Measurements from ENCODE around the gene ZNF311. TPM values are rescaled to one million over a fixed set of nuclear protein-coding genes. Genes with fewer than 3 reads are reported as not detected.

The ZNF311 gene
- total RNA-seq, 2 experiments from 2014 or later, result 0.31 to 0.43 TPM

DNA sequence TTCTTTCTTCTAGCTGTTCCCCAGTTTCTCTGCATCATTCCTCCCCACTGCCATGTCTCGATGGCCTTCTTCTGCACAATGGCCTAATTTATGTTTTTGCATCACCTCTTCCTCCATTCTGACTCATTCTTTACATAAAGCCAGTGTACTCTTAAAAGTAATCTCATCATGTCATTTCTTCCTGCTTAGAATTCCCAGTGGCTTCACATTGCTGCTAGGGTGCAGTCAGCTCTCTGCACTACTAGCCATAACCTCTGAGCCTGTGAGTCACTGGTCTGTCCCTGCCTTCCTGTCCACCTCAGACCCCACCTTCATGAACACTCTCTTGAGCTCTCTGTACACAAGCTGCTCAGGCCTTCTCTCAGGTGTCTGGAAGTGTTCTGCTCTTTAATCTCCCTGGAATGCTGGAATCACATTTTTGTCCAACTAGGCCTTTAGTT lies 57.3 kb downstream of the ZNF311 start:
- intact Hi-C loops (cut with micrococcal nuclease), result no loop called here
- Mint-ChIP-seq H3K4me1 (ENCODE audit: low read depth) (peaks cover 14% of the 10 kb centered on the region), H3K4me3 (no peak overlapping the region), H3K27me3 (peaks cover 2% of the 10 kb centered on the region), H3K36me3 (ENCODE audit: low read depth) (peaks cover 4% of the 10 kb centered on the region), H3K27ac (no peak overlapping the region), H3K9me3 (no peaks in the 10 kb centered on the region)
- ChIA-PET POLR2A (interaction anchor here (1.1 kb wide), 1 partner anchor 64 kb away, joined by 3 read pairs; no protein-coding TSS in a partner anchor), CTCF (no interaction called here)
- TF ChIP-seq, protein P1, sequence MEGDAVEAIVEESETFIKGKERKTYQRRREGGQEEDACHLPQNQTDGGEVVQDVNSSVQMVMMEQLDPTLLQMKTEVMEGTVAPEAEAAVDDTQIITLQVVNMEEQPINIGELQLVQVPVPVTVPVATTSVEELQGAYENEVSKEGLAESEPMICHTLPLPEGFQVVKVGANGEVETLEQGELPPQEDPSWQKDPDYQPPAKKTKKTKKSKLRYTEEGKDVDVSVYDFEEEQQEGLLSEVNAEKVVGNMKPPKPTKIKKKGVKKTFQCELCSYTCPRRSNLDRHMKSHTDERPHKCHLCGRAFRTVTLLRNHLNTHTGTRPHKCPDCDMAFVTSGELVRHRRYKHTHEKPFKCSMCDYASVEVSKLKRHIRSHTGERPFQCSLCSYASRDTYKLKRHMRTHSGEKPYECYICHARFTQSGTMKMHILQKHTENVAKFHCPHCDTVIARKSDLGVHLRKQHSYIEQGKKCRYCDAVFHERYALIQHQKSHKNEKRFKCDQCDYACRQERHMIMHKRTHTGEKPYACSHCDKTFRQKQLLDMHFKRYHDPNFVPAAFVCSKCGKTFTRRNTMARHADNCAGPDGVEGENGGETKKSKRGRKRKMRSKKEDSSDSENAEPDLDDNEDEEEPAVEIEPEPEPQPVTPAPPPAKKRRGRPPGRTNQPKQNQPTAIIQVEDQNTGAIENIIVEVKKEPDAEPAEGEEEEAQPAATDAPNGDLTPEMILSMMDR (IDR thresholded peaks at IDR 0.05), result no peak
- ATAC-seq (no peak), DNase-seq (no peak)

DNA sequence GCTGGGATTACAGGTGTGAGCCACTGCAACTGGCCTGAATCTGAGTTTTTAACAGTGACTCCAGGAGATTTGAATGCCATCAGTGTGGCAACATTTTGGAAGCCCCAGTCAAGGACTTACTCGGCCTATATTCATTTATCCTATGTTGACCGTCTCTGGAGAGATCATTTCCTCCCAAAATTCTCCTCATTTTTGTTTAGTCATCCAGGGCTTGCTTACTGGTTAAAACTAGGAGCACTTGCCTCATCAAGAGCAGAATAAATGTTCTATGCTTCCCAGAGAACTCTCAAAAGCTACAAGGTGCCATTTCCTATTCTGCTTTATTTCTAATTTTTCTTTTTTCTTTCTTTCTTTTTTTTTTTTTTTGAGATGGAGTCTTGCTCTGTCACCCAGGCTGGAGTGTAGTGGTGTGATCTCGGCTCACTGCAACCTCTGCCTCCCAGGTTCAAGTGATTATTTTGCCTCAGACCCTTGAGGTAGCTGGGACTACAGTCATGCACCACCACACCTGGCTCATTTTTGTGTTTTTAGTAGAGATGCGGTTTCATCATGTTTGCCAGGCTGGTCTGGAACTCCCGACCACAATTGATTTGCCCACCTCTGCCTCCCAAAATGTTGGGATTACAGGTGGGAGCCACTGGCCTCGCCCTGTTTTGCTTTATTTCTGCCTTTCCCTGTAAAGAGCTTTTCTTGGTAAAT lies 57.9 kb downstream of the ZNF311 start:
- no peaks in the 10 kb centered on the region for H3K9me3 Mint-ChIP-seq
- H3K4me1 Mint-ChIP-seq (ENCODE audit: low read depth), result peaks cover 17% of the 10 kb centered on the region
- ATAC-seq, result no peak
- CTCF ChIA-PET, result interaction anchor here (1.8 kb wide), 1 partner anchor 110 kb away, joined by 6 read pairs; no protein-coding TSS in a partner anchor
- no peak for DNase-seq
- POLR2A ChIA-PET, result interaction anchor here (1.1 kb wide), 1 partner anchor 63 kb away, joined by 3 read pairs; no protein-coding TSS in a partner anchor
- intact Hi-C loops (cut with micrococcal nuclease), result no loop called here
- H3K36me3 Mint-ChIP-seq (ENCODE audit: low read depth), result peaks cover 4% of the 10 kb centered on the region
- no peak overlapping the region for H3K4me3 Mint-ChIP-seq
- TF ChIP-seq, protein P1 (IDR thresholded peaks at IDR 0.05), result no peak
- no peak overlapping the region for H3K27ac Mint-ChIP-seq
- H3K27me3 Mint-ChIP-seq, result peaks cover 2% of the 10 kb centered on the region

DNA sequence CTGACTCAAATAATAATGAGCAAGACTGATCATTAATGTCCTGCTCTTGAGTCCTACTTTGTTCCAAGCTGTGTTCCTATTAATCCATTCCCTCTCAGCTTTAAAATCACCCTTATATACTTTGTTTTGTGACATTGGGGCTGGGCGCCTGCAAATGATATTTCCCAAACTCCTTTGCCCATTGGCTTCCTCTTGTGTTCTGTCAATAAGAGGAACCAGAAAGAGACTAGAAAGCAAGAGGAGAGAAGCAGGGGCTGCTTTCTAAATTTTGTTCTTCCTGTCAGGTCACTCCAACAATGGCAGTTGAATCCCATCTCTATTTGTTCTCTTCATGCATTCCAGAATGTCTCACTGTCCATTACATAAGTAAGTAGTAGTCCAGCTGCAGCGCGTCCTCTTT lies 59.8 kb downstream of the ZNF311 start:
- CTCF ChIA-PET, result interaction anchor here (1.8 kb wide), 1 partner anchor 108 kb away, joined by 6 read pairs; no protein-coding TSS in a partner anchor
- DNase-seq (no peak), ATAC-seq (no peak)
- no peak overlapping the region for H3K27ac Mint-ChIP-seq
- H3K9me3 Mint-ChIP-seq, result no peaks in the 10 kb centered on the region
- TF ChIP-seq, protein P1 (IDR thresholded peaks at IDR 0.05), result no peak
- POLR2A ChIA-PET, result interaction anchor here (1.0 kb wide), 1 partner anchor 20 kb away, joined by 3 read pairs; no protein-coding TSS in a partner anchor
- intact Hi-C loops (cut with micrococcal nuclease), result no loop called here
- H3K4me1 Mint-ChIP-seq (ENCODE audit: low read depth), result peaks cover 29% of the 10 kb centered on the region
- no peak overlapping the region for H3K4me3 Mint-ChIP-seq
- H3K36me3 Mint-ChIP-seq (ENCODE audit: low read depth), result peaks cover 2% of the 10 kb centered on the region
- peaks cover 2% of the 10 kb centered on the region for H3K27me3 Mint-ChIP-seq

Other genes starting within 250 kb of the ZNF311 start
- gene TRIM27, start 81.3 kb downstream of the ZNF311 start, total RNA-seq, result 10 to 100 TPM; 45.6 to 46.4 TPM
- not detected for gene OR2W1, start 39.9 kb upstream of the ZNF311 start, total RNA-seq
- not detected for gene OR2B3, start 82.0 kb upstream of the ZNF311 start, total RNA-seq
- gene OR2J1, start 94.2 kb upstream of the ZNF311 start, total RNA-seq, result not detected
- gene OR2J3, start 102.7 kb upstream of the ZNF311 start, total RNA-seq, result not detected
- not detected for gene OR2J2, start 165.6 kb upstream of the ZNF311 start, total RNA-seq